ENCODE measurements around the gene NUP153.

Gene NUP153

GRCh38 chr6:17656092-17656491 is 50.6 kb downstream of the NUP153 start:
- no peak for DNase-seq

GRCh38 chr6:17653198-17653882 is 53.4 kb downstream of the NUP153 start:
- no peak for DNase-seq

- no peak for DNase-seq
Observed at GRCh38 chr6:17650656-17651309, 55.9 kb downstream of the NUP153 start.

GRCh38 chr6:17648745-17649144 is 58.0 kb downstream of the NUP153 start:
- DNase-seq, result no peak

- DNase-seq, result no peak
Observed at GRCh38 chr6:17640477-17640917, 66.2 kb downstream of the NUP153 start.

GRCh38 chr6:17638212-17638715 is 68.5 kb downstream of the NUP153 start:
- DNase-seq, result no peak

GRCh38 chr6:17635568-17635967 is 71.2 kb downstream of the NUP153 start:
- DNase-seq, result no peak

GRCh38 chr6:17633465-17634188 is 73.1 kb downstream of the NUP153 start:
- DNase-seq, result no peak

- no peak for DNase-seq
Observed at GRCh38 chr6:17632934-17633333, 73.8 kb downstream of the NUP153 start.

- DNase-seq, result no peak
Observed at GRCh38 chr6:17630511-17631073, 76.1 kb downstream of the NUP153 start.

- DNase-seq, result no peak
Observed at GRCh38 chr6:17629824-17630510, 76.8 kb downstream of the NUP153 start.

- DNase-seq, result no peak
Observed at GRCh38 chr6:17628873-17629272, 77.9 kb downstream of the NUP153 start.

- DNase-seq, result no peak
Observed at GRCh38 chr6:17624396-17624795, 82.3 kb downstream of the NUP153 start.

- DNase-seq, result no peak
Observed at GRCh38 chr6:17622144-17622543, 84.6 kb downstream of the NUP153 start.

GRCh38 chr6:17621003-17621402 is 85.7 kb downstream of the NUP153 start:
- DNase-seq, result no peak

GRCh38 chr6:17615794-17616193 is 90.9 kb downstream of the NUP153 start:
- DNase-seq, result no peak

GRCh38 chr6:17612048-17612447 is 94.7 kb downstream of the NUP153 start:
- DNase-seq, result no peak

- DNase-seq, result no peak
Observed at GRCh38 chr6:17610835-17611234, 95.9 kb downstream of the NUP153 start.

GRCh38 chr6:17606606-17607005 is 100.1 kb downstream of the NUP153 start:
- DNase-seq, result no peak

GRCh38 chr6:17602888-17603287 is 103.8 kb downstream of the NUP153 start:
- no peak for DNase-seq

GRCh38 chr6:17601386-17601703 is 105.4 kb downstream of the NUP153 start:
- no peak for DNase-seq

GRCh38 chr6:17600527-17601385 is 106.0 kb downstream of the NUP153 start:
- peak; percentile 18 for DNase-seq
